ENCODE results near the gene GIN1. TPM values are rescaled to one million over a fixed set of nuclear protein-coding genes. Genes with fewer than 3 reads are reported as not detected.

The GIN1 gene
- total and polyA plus RNA-seq, 4 donors, result 1.8 to 6.4 (median 4.0) TPM

DNA sequence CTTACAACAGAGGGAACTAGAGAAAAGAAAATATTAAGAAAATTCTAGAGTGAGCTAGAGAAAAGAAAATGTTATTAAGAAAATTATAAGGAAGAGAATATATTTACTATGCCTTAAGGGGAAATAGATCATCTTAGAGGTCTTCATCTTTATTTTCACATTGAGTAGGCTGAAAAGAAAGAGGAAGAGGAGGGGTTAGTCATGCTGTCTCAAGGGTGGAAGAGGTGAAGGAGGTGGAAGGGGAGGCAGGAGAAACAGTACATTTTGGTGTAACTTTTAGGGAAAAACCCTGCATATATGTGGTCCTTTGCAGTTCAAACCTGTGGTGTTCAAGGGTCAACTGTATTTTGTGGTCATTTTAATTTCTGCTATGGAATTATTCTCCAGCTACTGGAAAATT is 46.8 kb upstream of the GIN1 start:
- Histone ChIP-seq H3K4me3 (ENCODE audit: low read depth in 1 of 3, low read length in 3 of 3) (no peak overlapping the region), H3K9me3 (ENCODE audit: control insufficient read depth in 4 of 4, low read length in 3 of 4) (no peaks in the 10 kb centered on the region), H3K36me3 (ENCODE audit: control insufficient read depth in 4 of 4, insufficient read depth in 3 of 4, low read depth in 1 of 4, low read length in 3 of 4) (peaks cover 0 to 9% (median 4%) of the 10 kb centered on the region in 4 donors), H3K4me1 (ENCODE audit: control insufficient read depth in 4 of 4, insufficient read depth in 4 of 4, low read length in 3 of 4) (no peaks in the 10 kb centered on the region), H3K27ac (ENCODE audit: low read depth in 1 of 2, low read length in 2 of 2) (no peak overlapping the region), H3K9ac (ENCODE audit: low read depth in 1 of 2, low read length in 2 of 2) (no peak overlapping the region), H3K27me3 (ENCODE audit: control insufficient read depth in 4 of 4, insufficient read depth in 4 of 4, low read length in 3 of 4) (no peaks in the 10 kb centered on the region)
- DNase-seq (ENCODE audit: low spot score), result no peak
- TF ChIP-seq FOXA2 (IDR thresholded peaks at IDR 0.05), result no peak
- TF ChIP-seq TAF1 (conservative IDR thresholded peaks at IDR 0.05), result no peak
- TF ChIP-seq RAD21 (IDR thresholded peaks at IDR 0.05), result no peak
- TF ChIP-seq GABPA (IDR thresholded peaks at IDR 0.05 in 1 of 2, conservative IDR thresholded peaks at IDR 0.05 in 1 of 2), result no peak
- no peak for TF ChIP-seq HNF4G (IDR thresholded peaks at IDR 0.05)
- TF ChIP-seq EGR1 (IDR thresholded peaks at IDR 0.05; ENCODE audit: low read depth in 2 of 2), result no peak
- TF ChIP-seq YY1 (IDR thresholded peaks at IDR 0.05), result no peak
- no peak for TF ChIP-seq JUND (IDR thresholded peaks at IDR 0.05)
- TF ChIP-seq, protein P1, sequence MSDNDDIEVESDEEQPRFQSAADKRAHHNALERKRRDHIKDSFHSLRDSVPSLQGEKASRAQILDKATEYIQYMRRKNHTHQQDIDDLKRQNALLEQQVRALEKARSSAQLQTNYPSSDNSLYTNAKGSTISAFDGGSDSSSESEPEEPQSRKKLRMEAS (IDR thresholded peaks at IDR 0.05), result no peak
- no peak for TF ChIP-seq FOXA1 (IDR thresholded peaks at IDR 0.05)
- TF ChIP-seq, protein P2, sequence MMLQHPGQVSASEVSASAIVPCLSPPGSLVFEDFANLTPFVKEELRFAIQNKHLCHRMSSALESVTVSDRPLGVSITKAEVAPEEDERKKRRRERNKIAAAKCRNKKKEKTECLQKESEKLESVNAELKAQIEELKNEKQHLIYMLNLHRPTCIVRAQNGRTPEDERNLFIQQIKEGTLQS (IDR thresholded peaks at IDR 0.05), result no peak
- TF ChIP-seq, protein P3, sequence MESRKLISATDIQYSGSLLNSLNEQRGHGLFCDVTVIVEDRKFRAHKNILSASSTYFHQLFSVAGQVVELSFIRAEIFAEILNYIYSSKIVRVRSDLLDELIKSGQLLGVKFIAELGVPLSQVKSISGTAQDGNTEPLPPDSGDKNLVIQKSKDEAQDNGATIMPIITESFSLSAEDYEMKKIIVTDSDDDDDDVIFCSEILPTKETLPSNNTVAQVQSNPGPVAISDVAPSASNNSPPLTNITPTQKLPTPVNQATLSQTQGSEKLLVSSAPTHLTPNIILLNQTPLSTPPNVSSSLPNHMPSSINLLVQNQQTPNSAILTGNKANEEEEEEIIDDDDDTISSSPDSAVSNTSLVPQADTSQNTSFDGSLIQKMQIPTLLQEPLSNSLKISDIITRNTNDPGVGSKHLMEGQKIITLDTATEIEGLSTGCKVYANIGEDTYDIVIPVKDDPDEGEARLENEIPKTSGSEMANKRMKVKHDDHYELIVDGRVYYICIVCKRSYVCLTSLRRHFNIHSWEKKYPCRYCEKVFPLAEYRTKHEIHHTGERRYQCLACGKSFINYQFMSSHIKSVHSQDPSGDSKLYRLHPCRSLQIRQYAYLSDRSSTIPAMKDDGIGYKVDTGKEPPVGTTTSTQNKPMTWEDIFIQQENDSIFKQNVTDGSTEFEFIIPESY (IDR thresholded peaks at IDR 0.05), result no peak
- TF ChIP-seq CTCF (IDR thresholded peaks at IDR 0.05; ENCODE audit: low read depth, low read length, missing input control), result no peak
- TF ChIP-seq HNF4A (conservative IDR thresholded peaks at IDR 0.05), result no peak
- no peak for TF ChIP-seq SP1 (IDR thresholded peaks at IDR 0.05)

DNA sequence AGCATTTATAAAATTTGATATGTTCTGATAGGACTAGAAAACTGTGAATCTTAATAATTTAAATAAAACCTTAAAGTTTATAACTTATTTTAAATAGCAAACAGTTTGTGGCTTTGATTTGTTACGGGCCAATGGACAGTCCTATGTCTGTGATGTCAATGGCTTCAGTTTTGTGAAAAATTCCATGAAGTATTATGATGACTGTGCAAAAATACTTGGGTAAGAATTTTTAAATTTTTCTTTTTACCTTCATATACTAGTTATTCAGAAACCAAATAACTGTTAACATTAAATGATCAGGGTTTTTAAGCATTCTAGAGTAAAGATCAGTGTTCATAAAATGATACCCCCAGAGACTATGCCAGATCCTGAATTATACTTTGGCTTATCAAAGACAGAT is 31.2 kb upstream of the GIN1 start:
- 99% methylated on average over 1 of the region's 1 CpG for WGBS
- Histone ChIP-seq H3K36me3 (ENCODE audit: control insufficient read depth in 4 of 4, insufficient read depth in 3 of 4, low read depth in 1 of 4, low read length in 3 of 4) (peaks cover 0 to 19% (median 9%) of the 10 kb centered on the region in 4 donors), H3K4me3 (ENCODE audit: low read depth in 1 of 3, low read length in 3 of 3) (no peak overlapping the region), H3K9ac (ENCODE audit: low read depth in 1 of 2, low read length in 2 of 2) (no peak overlapping the region), H3K4me1 (ENCODE audit: control insufficient read depth in 4 of 4, insufficient read depth in 4 of 4, low read length in 3 of 4) (no peaks in the 10 kb centered on the region), H3K9me3 (ENCODE audit: control insufficient read depth in 4 of 4, low read length in 3 of 4) (no peaks in the 10 kb centered on the region), H3K27ac (ENCODE audit: low read depth in 1 of 2, low read length in 2 of 2) (no peak overlapping the region), H3K27me3 (ENCODE audit: control insufficient read depth in 4 of 4, insufficient read depth in 4 of 4, low read length in 3 of 4) (no peaks in the 10 kb centered on the region)
- no peak for DNase-seq (ENCODE audit: low spot score)
- TF ChIP-seq FOXA1 (IDR thresholded peaks at IDR 0.05) (no peak), SP1 (IDR thresholded peaks at IDR 0.05) (no peak), HNF4A (conservative IDR thresholded peaks at IDR 0.05) (no peak), RAD21 (IDR thresholded peaks at IDR 0.05) (no peak), HNF4G (IDR thresholded peaks at IDR 0.05) (no peak), CTCF (IDR thresholded peaks at IDR 0.05; ENCODE audit: low read depth, low read length, missing input control) (no peak), JUND (IDR thresholded peaks at IDR 0.05) (no peak), NR2F2 (IDR thresholded peaks at IDR 0.05) (no peak), YY1 (IDR thresholded peaks at IDR 0.05) (no peak), TAF1 (conservative IDR thresholded peaks at IDR 0.05) (no peak), FOXA2 (IDR thresholded peaks at IDR 0.05) (no peak), RXRA (IDR thresholded peaks at IDR 0.05) (no peak), GABPA (IDR thresholded peaks at IDR 0.05 in 1 of 2, conservative IDR thresholded peaks at IDR 0.05 in 1 of 2) (no peak), EGR1 (IDR thresholded peaks at IDR 0.05; ENCODE audit: low read depth in 2 of 2) (no peak)
- TF ChIP-seq, protein P1 (IDR thresholded peaks at IDR 0.05), result no peak
- TF ChIP-seq, protein P2 (IDR thresholded peaks at IDR 0.05), result no peak
- TF ChIP-seq, protein P4, sequence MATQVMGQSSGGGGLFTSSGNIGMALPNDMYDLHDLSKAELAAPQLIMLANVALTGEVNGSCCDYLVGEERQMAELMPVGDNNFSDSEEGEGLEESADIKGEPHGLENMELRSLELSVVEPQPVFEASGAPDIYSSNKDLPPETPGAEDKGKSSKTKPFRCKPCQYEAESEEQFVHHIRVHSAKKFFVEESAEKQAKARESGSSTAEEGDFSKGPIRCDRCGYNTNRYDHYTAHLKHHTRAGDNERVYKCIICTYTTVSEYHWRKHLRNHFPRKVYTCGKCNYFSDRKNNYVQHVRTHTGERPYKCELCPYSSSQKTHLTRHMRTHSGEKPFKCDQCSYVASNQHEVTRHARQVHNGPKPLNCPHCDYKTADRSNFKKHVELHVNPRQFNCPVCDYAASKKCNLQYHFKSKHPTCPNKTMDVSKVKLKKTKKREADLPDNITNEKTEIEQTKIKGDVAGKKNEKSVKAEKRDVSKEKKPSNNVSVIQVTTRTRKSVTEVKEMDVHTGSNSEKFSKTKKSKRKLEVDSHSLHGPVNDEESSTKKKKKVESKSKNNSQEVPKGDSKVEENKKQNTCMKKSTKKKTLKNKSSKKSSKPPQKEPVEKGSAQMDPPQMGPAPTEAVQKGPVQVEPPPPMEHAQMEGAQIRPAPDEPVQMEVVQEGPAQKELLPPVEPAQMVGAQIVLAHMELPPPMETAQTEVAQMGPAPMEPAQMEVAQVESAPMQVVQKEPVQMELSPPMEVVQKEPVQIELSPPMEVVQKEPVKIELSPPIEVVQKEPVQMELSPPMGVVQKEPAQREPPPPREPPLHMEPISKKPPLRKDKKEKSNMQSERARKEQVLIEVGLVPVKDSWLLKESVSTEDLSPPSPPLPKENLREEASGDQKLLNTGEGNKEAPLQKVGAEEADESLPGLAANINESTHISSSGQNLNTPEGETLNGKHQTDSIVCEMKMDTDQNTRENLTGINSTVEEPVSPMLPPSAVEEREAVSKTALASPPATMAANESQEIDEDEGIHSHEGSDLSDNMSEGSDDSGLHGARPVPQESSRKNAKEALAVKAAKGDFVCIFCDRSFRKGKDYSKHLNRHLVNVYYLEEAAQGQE (IDR thresholded peaks at IDR 0.05), result no peak
- TF ChIP-seq, protein P3 (IDR thresholded peaks at IDR 0.05), result no peak

All from liver (tissue), 9 donors.